Endothelial cell of umbilical vein (primary cell): ENCODE measurements around the gene IGSF9B. TPM values are rescaled to one million over a fixed set of nuclear protein-coding genes. Genes with fewer than 3 reads are reported as not detected.

ENCODE experiments used
- BruUV-seq: library from RNA; stranded (reverse); fragments of 400-500 nt; replicated peaks from 2 replicates; lab custom pipeline; 2021; lab: Mats Ljungman, UMichigan
- CTCF ChIA-PET: fragments of 300-600, 350-600 bp; sonication (Branson Sonifier 250); formaldehyde crosslinking; loops from one replicate; lab custom pipeline; 2021; ENCODE audit warnings: antibody characterized with exemption, inconsistent platforms; lab: Charles Lee
- POLR2A ChIA-PET: fragments of 300-600, 350-600 bp; sonication (Branson Sonifier 250); formaldehyde crosslinking; loops from one replicate; lab custom pipeline; 2021; ENCODE audit warnings: antibody characterized with exemption, inconsistent platforms; lab: Charles Lee
- DNase-seq: peaks from one replicate; pipeline ENCODE4 v3.0.0-alpha.2; 2011; ENCODE audit warnings: low read depth, low spot score
- FAIRE-seq: peaks from 2 replicates; lab custom pipeline; 2011; peaks lifted over from hg19 to GRCh38; lab: Jason Lieb, UNC
- H2AFZ ChIP-seq: 2 replicates; pipeline ENCODE4 v1.6.0; 2012; ENCODE audit warnings: low read depth, low read length, control low read depth, inconsistent platforms
- H3K27ac ChIP-seq: 2 replicates; pipeline ENCODE4 v1.5.1; 2011; ENCODE audit warnings: low read depth, mild to moderate bottlenecking, control low read depth, low read length, moderate library complexity; ENCODE audit not compliant: insufficient read depth
- H3K27me3 ChIP-seq, 2 experiments: 2 replicates each; pipeline versions ENCODE4 v1.6.0 to v1.6.1; 2011; ENCODE audit warnings: low read length in 2 of 2, mixed read lengths in 1 of 2; ENCODE audit not compliant: control insufficient read depth in 2 of 2, insufficient read depth in 2 of 2
- H3K36me3 ChIP-seq, 2 experiments: 2 replicates in 1 of 2; 3 replicates in 1 of 2; pipeline ENCODE4 v1.5.1; 2011; ENCODE audit warnings: low read length in 2 of 2, mild to moderate bottlenecking in 1 of 2, moderate library complexity in 1 of 2; ENCODE audit not compliant: control insufficient read depth in 2 of 2, insufficient read depth in 2 of 2; ENCODE audit errors: extremely low read depth in 1 of 2
- H3K4me1 ChIP-seq: 3 replicates; pipeline ENCODE4 v1.5.1; 2011; ENCODE audit warnings: mild to moderate bottlenecking, low read length; ENCODE audit not compliant: control insufficient read depth, insufficient read depth; ENCODE audit errors: extremely low read depth
- H3K4me2 ChIP-seq: 2 replicates; pipeline ENCODE4 v1.6.1; 2011; ENCODE audit warnings: low read length, control low read depth, mixed read lengths; ENCODE audit not compliant: insufficient read depth
- H3K4me3 ChIP-seq, 3 experiments: fragments of 200-600 bp in 1 of 3; sonication (generic), shearing (Covaris generic) in 1 of 3; replicated peaks in 1 of 3; 2 replicates each; pipeline ENCODE4 v1.5.1; 2011 to 2016; ENCODE audit warnings: control low read depth in 3 of 3, low read length in 3 of 3, mild to moderate bottlenecking in 2 of 3, inconsistent platforms in 1 of 3, low read depth in 1 of 3, moderate library complexity in 1 of 3; ENCODE audit not compliant: insufficient read depth in 1 of 3
- H3K79me2 ChIP-seq: 2 replicates; pipeline ENCODE4 v1.6.0; 2012; ENCODE audit warnings: low read length, inconsistent platforms; ENCODE audit not compliant: control insufficient read depth, insufficient read depth
- H3K9ac ChIP-seq: replicated peaks from 2 replicates; pipeline ENCODE3; 2011; ENCODE audit warnings: low read length, control low read depth; ENCODE audit not compliant: insufficient read depth; ENCODE audit errors: extremely low read depth
- H3K9me1 ChIP-seq: replicated peaks from 3 replicates; pipeline ENCODE4 v1.6.0; 2011; ENCODE audit warnings: mild to moderate bottlenecking, low read length; ENCODE audit not compliant: control insufficient read depth, insufficient read depth; ENCODE audit errors: extremely low read depth
- H3K9me3 ChIP-seq: replicated peaks from 2 replicates; pipeline ENCODE4 v1.5.1; 2012; ENCODE audit warnings: low read length, inconsistent platforms; ENCODE audit not compliant: control insufficient read depth, insufficient read depth
- H4K20me1 ChIP-seq: replicated peaks from 2 replicates; pipeline ENCODE3; 2011; ENCODE audit warnings: mild to moderate bottlenecking, low read length; ENCODE audit not compliant: control insufficient read depth, insufficient read depth; ENCODE audit errors: extremely low read depth
- EZH2 ChIP-seq: IDR thresholded peaks from 2 replicates; pipeline ENCODE4 v1.6.1; 2012; ENCODE audit warnings: borderline replicate concordance, low read depth, mild to moderate bottlenecking, moderate library complexity, low read length, inconsistent platforms; ENCODE audit not compliant: severe bottlenecking
- FOS ChIP-seq: IDR thresholded peaks from 2 replicates; pipeline ENCODE4 v1.6.1; 2011; ENCODE audit warnings: mild to moderate bottlenecking, low read length, moderate library complexity, borderline replicate concordance; ENCODE audit not compliant: insufficient read depth
- GATA2 ChIP-seq: IDR thresholded peaks from 2 replicates; pipeline ENCODE4 v1.7.0; 2011; ENCODE audit warnings: low read depth, mild to moderate bottlenecking, moderate library complexity, mixed read lengths, low read length; ENCODE audit not compliant: insufficient read length, insufficient read depth
- JUN ChIP-seq: IDR thresholded peaks from 2 replicates; pipeline ENCODE4 v1.6.1; 2011; ENCODE audit warnings: borderline replicate concordance, low read depth; ENCODE audit not compliant: insufficient read length, insufficient read depth
- MYC ChIP-seq: IDR thresholded peaks from one replicate; pipeline ENCODE4 v1.6.1; 2011; ENCODE audit warnings: mild to moderate bottlenecking, low read depth, low read length
- POLR2A ChIP-seq: IDR thresholded peaks from 2 replicates; pipeline ENCODE4 v1.6.1; 2012; ENCODE audit warnings: low read depth, mild to moderate bottlenecking, control low read depth, low read length
- POLR2AphosphoS5 ChIP-seq: IDR thresholded peaks from 2 replicates; pipeline ENCODE4 v1.6.1; 2012; ENCODE audit warnings: low read depth, mild to moderate bottlenecking, control low read depth, low read length, moderate library complexity; ENCODE audit not compliant: insufficient read depth
- dilution Hi-C: fragments of 300-500 bp; cut with MboI; formaldehyde crosslinking; loops from one replicate; pipeline ENCODE4 v1.15.0; 2019; ENCODE audit warnings: low sequenced_read_pairs; ENCODE audit not compliant: extremely low pct_ligation_motif_present
- intact Hi-C: fragments of 100-400 bp; cut with micrococcal nuclease; formaldehyde crosslinking; loops from one replicate; pipeline ENCODE4 v1.10.0; 2022
- polyA plus RNA-seq, 4 experiments: library from polyadenylated mRNA; depleted of rRNA in 3 of 4; stranded (reverse) in 3 of 4; unstranded in 1 of 4; fragments of >200 nt; gene quantifications; 2 replicates each; pipeline versions ENCODE4 v1.2.1 to v1.2.3, GENCODE V29; 2011 to 2012; ENCODE audit warnings: missing spikeins in 1 of 4
- total RNA-seq: library from RNA; stranded (reverse); gene quantifications from 2 replicates; pipeline ENCODE4 v1.2.3, GENCODE V29; 2021
- TF ChIP-seq, protein P1 (sequence below): IDR thresholded peaks from 2 replicates; pipeline ENCODE4 v1.6.1; 2011; ENCODE audit not compliant: insufficient read depth, insufficient read length
- TF ChIP-seq, protein P2 (sequence below), 2 donors: IDR thresholded peaks; 1 replicate in 1 of 2; 2 replicates in 1 of 2; pipeline ENCODE4 v1.5.1; 2011; ENCODE audit warnings: low read length in 2 of 2, mild to moderate bottlenecking in 2 of 2, moderate library complexity in 2 of 2, control low read depth in 1 of 2, inconsistent platforms in 1 of 2, low read depth in 1 of 2; ENCODE audit not compliant: insufficient read depth in 1 of 2; ENCODE audit errors: extremely low read depth in 1 of 2

The IGSF9B gene
- total and polyA plus RNA-seq, 2 donors (not counting 3 experiments of a cell fraction or from before 2014, with no cell fraction given) = 0.15 to 0.18 TPM

DNA sequence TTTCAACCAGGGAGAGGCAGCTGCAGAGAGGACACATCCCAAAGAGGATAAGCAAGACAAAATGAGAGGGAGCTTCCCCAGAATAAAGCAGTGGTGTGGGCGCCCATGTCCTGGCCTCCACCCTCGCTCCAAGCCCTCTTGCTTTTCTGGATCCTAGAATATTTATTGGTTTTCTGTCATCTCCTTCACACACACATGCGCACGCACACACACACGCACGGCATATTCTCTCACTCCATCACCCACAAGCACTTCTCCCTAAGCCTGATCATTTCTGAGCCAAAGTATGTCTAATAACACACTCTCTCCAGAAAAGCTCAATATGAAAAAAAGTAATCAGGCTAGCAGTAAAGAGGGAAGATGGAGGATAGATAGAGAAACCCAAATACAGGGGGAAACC is 7.6 kb downstream of the IGSF9B start:
- Histone ChIP-seq H3K4me3 (no peak overlapping the region), H3K27ac (no peak overlapping the region), H4K20me1 (no peaks in the 10 kb centered on the region), H3K27me3 (peaks cover 25 to 26% of the 10 kb centered on the region in 2 experiments), H2AFZ (no peak overlapping the region), H3K36me3 (no peaks in the 10 kb centered on the region), H3K79me2 (no peaks in the 10 kb centered on the region), H3K9me1 (no peaks in the 10 kb centered on the region), H3K9me3 (no peaks in the 10 kb centered on the region), H3K4me1 (no peaks in the 10 kb centered on the region), H3K9ac (no peak overlapping the region), H3K4me2 (no peak overlapping the region)
- intact Hi-C loops (loop anchor here (5.0 kb wide), 1 partner anchor 83 kb away; no protein-coding TSS in a partner anchor), dilution Hi-C loops (no loop called here)
- ChIA-PET CTCF (no interaction called here), POLR2A (no interaction called here)
- no peak for TF ChIP-seq JUN
- no peak for TF ChIP-seq MYC
- TF ChIP-seq, protein P1, sequence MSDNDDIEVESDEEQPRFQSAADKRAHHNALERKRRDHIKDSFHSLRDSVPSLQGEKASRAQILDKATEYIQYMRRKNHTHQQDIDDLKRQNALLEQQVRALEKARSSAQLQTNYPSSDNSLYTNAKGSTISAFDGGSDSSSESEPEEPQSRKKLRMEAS = no peak
- TF ChIP-seq FOS = no peak
- FAIRE-seq (no peak), DNase-seq (no peak)
- BruUV-seq = no TSS peak

DNA sequence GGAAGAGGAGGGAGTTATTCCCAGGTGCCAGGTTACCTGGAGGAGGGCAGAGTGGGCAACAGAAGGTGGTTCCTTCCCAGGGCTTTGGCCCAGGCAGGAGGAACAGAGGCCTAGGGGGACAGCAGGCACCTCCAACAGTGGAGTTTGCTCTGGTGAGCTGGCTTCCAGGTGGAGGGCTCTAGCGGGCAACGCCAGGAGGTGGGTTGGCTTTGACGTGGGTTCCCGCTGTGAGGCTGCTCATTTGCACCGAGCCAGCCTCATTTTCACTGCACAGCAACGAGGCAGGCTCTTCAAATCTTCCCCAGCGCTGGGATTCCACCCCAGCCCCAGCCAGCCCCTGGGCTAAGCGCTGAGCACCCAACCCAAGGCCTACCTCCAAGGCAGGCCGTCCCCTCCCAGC is 8.1 kb downstream of the IGSF9B start:
- intact Hi-C loops = loop anchor here (5.0 kb wide), 1 partner anchor 84 kb away; no protein-coding TSS in a partner anchor
- CTCF ChIA-PET = no interaction called here
- no peak overlapping the region for H3K27ac ChIP-seq
- no peak overlapping the region for H3K9ac ChIP-seq
- no peak overlapping the region for H3K4me3 ChIP-seq
- H3K79me2 ChIP-seq = no peaks in the 10 kb centered on the region
- H3K4me2 ChIP-seq = no peak overlapping the region
- dilution Hi-C loops = no loop called here
- no TSS peak for BruUV-seq
- no peak for DNase-seq
- H3K27me3 ChIP-seq = peaks cover 21 to 25% of the 10 kb centered on the region in 2 experiments
- no peak overlapping the region for H2AFZ ChIP-seq
- FAIRE-seq = no peak
- TF ChIP-seq, protein P2, sequence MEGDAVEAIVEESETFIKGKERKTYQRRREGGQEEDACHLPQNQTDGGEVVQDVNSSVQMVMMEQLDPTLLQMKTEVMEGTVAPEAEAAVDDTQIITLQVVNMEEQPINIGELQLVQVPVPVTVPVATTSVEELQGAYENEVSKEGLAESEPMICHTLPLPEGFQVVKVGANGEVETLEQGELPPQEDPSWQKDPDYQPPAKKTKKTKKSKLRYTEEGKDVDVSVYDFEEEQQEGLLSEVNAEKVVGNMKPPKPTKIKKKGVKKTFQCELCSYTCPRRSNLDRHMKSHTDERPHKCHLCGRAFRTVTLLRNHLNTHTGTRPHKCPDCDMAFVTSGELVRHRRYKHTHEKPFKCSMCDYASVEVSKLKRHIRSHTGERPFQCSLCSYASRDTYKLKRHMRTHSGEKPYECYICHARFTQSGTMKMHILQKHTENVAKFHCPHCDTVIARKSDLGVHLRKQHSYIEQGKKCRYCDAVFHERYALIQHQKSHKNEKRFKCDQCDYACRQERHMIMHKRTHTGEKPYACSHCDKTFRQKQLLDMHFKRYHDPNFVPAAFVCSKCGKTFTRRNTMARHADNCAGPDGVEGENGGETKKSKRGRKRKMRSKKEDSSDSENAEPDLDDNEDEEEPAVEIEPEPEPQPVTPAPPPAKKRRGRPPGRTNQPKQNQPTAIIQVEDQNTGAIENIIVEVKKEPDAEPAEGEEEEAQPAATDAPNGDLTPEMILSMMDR (IDR thresholded peaks at IDR 0.05; ENCODE audit: extremely low read depth in 1 of 2, insufficient read depth in 1 of 2, low read depth in 1 of 2, low read length in 2 of 2) = no peak
- TF ChIP-seq JUN (no peak), POLR2A (no peak), POLR2AphosphoS5 (no peak), MYC (no peak), GATA2 (no peak), EZH2 (no peak), FOS (no peak)
- TF ChIP-seq, protein P1 = no peak
- H3K36me3 ChIP-seq = no peaks in the 10 kb centered on the region
- no peaks in the 10 kb centered on the region for H3K9me1 ChIP-seq
- no peaks in the 10 kb centered on the region for H3K9me3 ChIP-seq
- no peaks in the 10 kb centered on the region for H3K4me1 ChIP-seq
- POLR2A ChIA-PET = no interaction called here
- no peaks in the 10 kb centered on the region for H4K20me1 ChIP-seq
